GM19397 (cell line): ENCODE measurements around the gene TASOR2.

ENCODE experiments used
- ATAC-seq: cut with Tn5 transposase; IDR thresholded peaks from one replicate; pipeline ENCODE4 v1.9.1; 2021; ENCODE audit warnings: mild to moderate bottlenecking, moderate library complexity; ENCODE audit not compliant: unreplicated experiment

The TASOR2 gene

GRCh38 chr10:5684318-5684970 lies at the start of gene TASOR2:
TASOR2 (plus strand) TSS chr10:5684838; CDS start chr10:5720643, 35,805 bp downstream.
- peak; percentile 79 for ATAC-seq

GRCh38 chr10:5634918-5635317 lies 49.7 kb upstream of the TASOR2 start:
- no peak for ATAC-seq

- ATAC-seq = no peak
Measured at GRCh38 chr10:5638494-5638893, 46.1 kb upstream of the TASOR2 start.

GRCh38 chr10:5639066-5639465 lies 45.6 kb upstream of the TASOR2 start:
- ATAC-seq = no peak

- no peak for ATAC-seq
Measured at GRCh38 chr10:5640036-5640435, 44.6 kb upstream of the TASOR2 start.

- ATAC-seq = no peak
Measured at GRCh38 chr10:5640501-5640900, 44.1 kb upstream of the TASOR2 start.

- ATAC-seq = no peak
Measured at GRCh38 chr10:5641501-5641900, 43.1 kb upstream of the TASOR2 start.

GRCh38 chr10:5643346-5644067 lies 41.1 kb upstream of the TASOR2 start:
- no peak for ATAC-seq

GRCh38 chr10:5644930-5645329 lies 39.7 kb upstream of the TASOR2 start:
- ATAC-seq = no peak

GRCh38 chr10:5645375-5645774 lies 39.3 kb upstream of the TASOR2 start:
- no peak for ATAC-seq

GRCh38 chr10:5645944-5646617 lies 38.6 kb upstream of the TASOR2 start:
- ATAC-seq = no peak

GRCh38 chr10:5647507-5648240 lies 37.0 kb upstream of the TASOR2 start:
- ATAC-seq = no peak

- ATAC-seq = no peak
Measured at GRCh38 chr10:5648494-5649457, 35.9 kb upstream of the TASOR2 start.

GRCh38 chr10:5649746-5650145 lies 34.9 kb upstream of the TASOR2 start:
- no peak for ATAC-seq

- no peak for ATAC-seq
Measured at GRCh38 chr10:5650664-5651387, 33.8 kb upstream of the TASOR2 start.

GRCh38 chr10:5651388-5651764 lies 33.3 kb upstream of the TASOR2 start:
- ATAC-seq = no peak

GRCh38 chr10:5652746-5653145 lies 31.9 kb upstream of the TASOR2 start:
- no peak for ATAC-seq

GRCh38 chr10:5654218-5654755 lies 30.4 kb upstream of the TASOR2 start:
- no peak for ATAC-seq

- ATAC-seq = no peak
Measured at GRCh38 chr10:5655121-5655520, 29.5 kb upstream of the TASOR2 start.
